GM10266 (cell line): ENCODE results near the gene TEX9.
"Not testable (repeated sequence)": the region's sequence is repeated elsewhere in the genome, so short reads cannot be mapped to it uniquely, and the experiment has no call there.

Experiments
- DNase-seq: peaks from one replicate; pipeline ENCODE4 v3.0.0; 2012; ENCODE audit errors: extremely low spot score
- TF ChIP-seq, protein P1 (sequence below): IDR thresholded peaks from 2 replicates; pipeline ENCODE4 v1.5.1; 2012; ENCODE audit warnings: mild to moderate bottlenecking, low read depth; ENCODE audit not compliant: control insufficient read depth, insufficient read depth; ENCODE audit errors: missing control alignments

Gene TEX9

DNA sequence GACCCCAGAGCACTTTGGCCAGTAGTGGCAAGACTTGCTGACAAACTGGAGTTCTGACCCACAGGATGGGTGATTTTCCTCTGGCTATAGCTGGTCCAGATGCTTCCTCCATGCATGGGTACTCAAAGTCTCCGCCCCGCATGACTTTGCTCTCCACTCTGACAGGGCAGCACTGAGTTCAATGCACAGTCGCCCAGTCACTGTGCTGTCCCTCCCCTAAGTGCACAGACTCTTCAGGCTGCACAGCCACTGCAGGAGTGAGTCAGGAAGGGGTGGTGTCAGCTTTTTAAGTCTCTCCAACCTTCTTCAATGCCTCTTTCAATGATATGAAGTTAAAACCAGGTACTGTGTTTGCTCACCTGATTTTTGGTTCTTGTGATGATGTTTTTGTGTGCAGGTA is 17.8 kb downstream of the TEX9 start:
- no peak for DNase-seq
- TF ChIP-seq, protein P1, sequence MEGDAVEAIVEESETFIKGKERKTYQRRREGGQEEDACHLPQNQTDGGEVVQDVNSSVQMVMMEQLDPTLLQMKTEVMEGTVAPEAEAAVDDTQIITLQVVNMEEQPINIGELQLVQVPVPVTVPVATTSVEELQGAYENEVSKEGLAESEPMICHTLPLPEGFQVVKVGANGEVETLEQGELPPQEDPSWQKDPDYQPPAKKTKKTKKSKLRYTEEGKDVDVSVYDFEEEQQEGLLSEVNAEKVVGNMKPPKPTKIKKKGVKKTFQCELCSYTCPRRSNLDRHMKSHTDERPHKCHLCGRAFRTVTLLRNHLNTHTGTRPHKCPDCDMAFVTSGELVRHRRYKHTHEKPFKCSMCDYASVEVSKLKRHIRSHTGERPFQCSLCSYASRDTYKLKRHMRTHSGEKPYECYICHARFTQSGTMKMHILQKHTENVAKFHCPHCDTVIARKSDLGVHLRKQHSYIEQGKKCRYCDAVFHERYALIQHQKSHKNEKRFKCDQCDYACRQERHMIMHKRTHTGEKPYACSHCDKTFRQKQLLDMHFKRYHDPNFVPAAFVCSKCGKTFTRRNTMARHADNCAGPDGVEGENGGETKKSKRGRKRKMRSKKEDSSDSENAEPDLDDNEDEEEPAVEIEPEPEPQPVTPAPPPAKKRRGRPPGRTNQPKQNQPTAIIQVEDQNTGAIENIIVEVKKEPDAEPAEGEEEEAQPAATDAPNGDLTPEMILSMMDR, result no peak

DNA sequence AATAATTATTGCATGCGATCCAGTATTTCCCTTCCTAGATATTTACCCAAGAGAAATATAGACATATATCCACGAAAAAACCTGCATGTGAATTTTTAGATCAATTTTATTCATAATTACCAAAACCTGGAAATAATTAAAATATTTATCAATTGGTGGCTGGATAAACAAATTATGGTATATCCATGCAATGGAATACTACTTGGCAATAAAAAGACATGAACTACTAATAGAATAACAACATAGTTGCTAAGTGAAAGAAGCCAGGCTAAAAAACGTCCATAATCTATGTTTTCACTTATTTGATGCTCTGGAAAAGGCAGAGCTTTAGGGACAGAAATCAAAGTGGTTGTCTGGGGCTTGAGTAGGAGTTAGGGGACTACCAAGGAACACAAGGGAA is 20.7 kb downstream of the TEX9 start:
- no peak for DNase-seq
- TF ChIP-seq, protein P1, result no peak

DNA sequence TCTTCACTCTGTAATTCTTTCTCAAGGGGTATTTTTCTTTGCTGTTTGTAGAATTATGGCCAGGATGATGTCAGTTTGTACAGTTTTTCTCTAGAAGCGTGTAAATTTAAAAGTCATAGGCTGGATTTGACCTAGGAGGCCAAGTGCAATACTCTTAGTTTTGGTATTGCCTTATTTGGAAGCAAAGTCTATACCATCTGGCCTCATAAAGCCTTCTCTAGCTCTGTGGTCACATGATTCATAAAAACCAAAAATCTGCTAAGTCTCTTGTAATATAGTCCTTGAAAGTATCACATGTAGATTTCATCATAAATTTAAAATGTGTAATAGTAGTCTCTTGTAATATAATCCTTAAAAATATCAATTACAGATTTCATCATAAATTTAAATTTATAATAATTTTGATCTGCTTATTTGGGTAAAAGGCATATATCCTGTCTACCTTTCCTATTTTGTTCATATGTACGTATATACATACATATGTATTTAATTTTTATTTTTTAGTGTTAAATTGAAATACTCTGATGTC is 25.6 kb downstream of the TEX9 start:
- TF ChIP-seq, protein P1, result no peak
- DNase-seq, result no peak

DNA sequence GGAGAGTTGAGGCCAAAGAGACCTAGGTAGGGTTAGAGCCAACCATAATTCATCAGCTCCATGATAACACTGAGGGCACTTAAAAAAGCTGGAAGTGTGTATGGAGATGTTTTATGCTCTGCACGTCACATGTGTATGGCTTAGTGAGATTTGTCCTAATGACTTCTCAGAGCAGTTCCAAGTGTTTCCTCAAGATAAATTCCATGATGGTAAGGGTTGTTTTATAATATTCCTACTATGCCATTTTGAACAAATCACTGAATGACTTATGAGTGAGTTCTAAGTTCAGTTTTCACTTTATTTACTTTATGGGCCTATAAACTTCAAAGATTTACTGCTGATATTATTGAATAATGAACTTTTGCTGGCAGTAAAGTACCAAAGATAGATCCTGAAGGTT is 28.1 kb downstream of the TEX9 start:
- TF ChIP-seq, protein P1, result no peak
- DNase-seq, result no peak

DNA sequence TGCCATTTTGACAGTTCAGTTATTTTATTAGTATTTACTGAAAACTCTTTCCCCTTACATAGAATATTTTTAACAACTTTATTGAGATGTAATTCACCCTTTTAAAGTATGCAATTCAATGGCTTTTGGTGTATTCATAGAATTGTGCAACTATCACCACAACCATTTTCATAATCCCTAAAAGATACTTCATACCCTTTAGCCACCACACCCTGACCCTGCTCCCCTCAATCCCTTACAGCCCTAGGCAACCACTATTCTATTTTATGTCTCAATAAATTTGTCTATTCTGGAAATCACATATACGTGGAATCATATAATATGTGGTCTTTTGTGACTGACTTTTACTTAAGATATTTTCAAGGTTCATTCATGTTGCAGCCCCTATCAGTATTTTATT is 29.7 kb downstream of the TEX9 start:
- DNase-seq, result no peak
- TF ChIP-seq, protein P1, result no peak

DNA sequence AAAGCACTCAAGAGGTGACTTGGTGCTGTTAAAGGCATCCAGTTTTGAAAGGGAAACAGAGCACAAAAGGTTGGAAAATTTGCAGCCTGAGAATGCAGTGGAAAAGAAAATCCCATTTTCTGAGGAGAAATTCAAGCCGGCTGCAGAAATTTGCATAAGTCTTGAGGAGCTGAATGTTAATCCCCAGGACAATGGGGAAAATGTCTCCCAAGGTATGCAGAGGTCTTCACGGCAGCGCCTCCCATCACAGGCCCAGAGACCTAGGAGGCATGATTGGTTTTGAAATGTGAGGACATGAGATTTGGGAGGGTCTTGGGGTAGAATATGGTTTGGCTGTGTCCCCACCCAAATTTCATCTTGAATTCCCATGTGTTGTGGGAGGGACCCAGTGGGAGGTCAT is 32.1 kb downstream of the TEX9 start:
- not testable (repeated sequence) for DNase-seq

DNA sequence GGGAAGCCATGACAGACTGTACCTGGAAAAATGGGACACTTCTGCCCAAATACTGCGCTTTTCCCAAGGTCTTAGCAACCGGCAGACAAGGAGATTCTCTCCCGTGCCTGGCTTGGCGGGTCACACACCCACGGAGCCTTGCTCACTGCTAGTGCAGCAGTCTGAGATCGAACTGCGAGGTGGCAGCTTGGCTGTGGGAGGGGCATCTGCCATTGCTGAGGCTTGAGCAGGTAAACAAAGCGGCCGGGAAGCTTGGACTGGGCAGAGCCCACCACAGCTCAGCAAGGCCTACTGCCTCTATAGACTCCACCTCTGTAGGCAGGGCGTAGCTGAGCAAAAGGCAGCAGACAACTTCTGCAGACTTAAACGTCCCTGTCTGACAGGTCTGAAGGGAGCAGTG is 34.0 kb downstream of the TEX9 start:
- not testable (repeated sequence) for DNase-seq

DNA sequence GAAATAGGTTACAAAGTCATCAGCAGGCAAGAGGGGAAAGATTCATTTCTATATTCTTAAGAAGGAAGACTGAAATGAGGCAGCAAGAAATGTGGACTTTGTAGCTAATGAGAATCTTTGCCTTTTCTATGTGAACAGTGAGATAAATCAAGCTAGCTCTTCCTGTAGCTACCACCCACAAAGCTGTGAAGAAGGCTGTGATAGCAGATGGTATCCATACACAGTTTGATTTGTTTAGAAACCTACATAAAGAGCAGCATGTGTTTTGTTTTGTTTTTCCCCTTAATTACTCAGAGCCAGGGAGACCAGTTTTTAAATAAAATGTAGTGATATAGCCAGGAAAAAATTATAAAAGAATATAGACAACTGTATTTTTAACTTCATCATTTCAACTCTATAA is 45.5 kb downstream of the TEX9 start:
- TF ChIP-seq, protein P1, result no peak
- no peak for DNase-seq
